Measurements from ENCODE around the gene DR1. TPM values are rescaled to one million over a fixed set of nuclear protein-coding genes. Genes with fewer than 3 reads are reported as not detected.

The DR1 gene
- total and polyA plus RNA-seq, 2 of the 13 experiments (the other 11 are each of a cell fraction or from before 2014, with no cell fraction given), result 17.8 to 42.3 TPM

GRCh38 chr1:93345633-93346420, at the start of gene DR1 (continued):
- TF ChIP-seq, protein P1, sequence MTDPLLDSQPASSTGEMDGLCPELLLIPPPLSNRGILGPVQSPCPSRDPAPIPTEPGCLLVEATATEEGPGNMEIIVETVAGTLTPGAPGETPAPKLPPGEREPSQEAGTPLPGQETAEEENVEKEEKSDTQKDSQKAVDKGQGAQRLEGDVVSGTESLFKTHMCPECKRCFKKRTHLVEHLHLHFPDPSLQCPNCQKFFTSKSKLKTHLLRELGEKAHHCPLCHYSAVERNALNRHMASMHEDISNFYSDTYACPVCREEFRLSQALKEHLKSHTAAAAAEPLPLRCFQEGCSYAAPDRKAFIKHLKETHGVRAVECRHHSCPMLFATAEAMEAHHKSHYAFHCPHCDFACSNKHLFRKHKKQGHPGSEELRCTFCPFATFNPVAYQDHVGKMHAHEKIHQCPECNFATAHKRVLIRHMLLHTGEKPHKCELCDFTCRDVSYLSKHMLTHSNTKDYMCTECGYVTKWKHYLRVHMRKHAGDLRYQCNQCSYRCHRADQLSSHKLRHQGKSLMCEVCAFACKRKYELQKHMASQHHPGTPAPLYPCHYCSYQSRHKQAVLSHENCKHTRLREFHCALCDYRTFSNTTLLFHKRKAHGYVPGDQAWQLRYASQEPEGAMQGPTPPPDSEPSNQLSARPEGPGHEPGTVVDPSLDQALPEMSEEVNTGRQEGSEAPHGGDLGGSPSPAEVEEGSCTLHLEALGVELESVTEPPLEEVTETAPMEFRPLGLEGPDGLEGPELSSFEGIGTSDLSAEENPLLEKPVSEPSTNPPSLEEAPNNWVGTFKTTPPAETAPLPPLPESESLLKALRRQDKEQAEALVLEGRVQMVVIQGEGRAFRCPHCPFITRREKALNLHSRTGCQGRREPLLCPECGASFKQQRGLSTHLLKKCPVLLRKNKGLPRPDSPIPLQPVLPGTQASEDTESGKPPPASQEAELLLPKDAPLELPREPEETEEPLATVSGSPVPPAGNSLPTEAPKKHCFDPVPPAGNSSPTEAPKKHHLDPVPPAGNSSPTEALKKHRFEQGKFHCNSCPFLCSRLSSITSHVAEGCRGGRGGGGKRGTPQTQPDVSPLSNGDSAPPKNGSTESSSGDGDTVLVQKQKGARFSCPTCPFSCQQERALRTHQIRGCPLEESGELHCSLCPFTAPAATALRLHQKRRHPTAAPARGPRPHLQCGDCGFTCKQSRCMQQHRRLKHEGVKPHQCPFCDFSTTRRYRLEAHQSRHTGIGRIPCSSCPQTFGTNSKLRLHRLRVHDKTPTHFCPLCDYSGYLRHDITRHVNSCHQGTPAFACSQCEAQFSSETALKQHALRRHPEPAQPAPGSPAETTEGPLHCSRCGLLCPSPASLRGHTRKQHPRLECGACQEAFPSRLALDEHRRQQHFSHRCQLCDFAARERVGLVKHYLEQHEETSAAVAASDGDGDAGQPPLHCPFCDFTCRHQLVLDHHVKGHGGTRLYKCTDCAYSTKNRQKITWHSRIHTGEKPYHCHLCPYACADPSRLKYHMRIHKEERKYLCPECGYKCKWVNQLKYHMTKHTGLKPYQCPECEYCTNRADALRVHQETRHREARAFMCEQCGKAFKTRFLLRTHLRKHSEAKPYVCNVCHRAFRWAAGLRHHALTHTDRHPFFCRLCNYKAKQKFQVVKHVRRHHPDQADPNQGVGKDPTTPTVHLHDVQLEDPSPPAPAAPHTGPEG (CRISPR knock-in tag; IDR thresholded peaks at IDR 0.05), result no peak
- TF ChIP-seq MTA3 (CRISPR knock-in tag; IDR thresholded peaks at IDR 0.05) (no peak), ZNF3 (CRISPR knock-in tag; IDR thresholded peaks at IDR 0.05) (no peak), ZNF7 (CRISPR knock-in tag; IDR thresholded peaks at IDR 0.05) (no peak), RERE (CRISPR knock-in tag; IDR thresholded peaks at IDR 0.05; ENCODE audit: low read depth) (peak; percentile 73; the same call in 1 of the 2 replicates), MBNL3 (CRISPR knock-in tag; conservative IDR thresholded peaks at IDR 0.05) (no peak), ZBTB3 (CRISPR knock-in tag; IDR thresholded peaks at IDR 0.05; ENCODE audit: borderline replicate concordance, low read depth) (0 out of 2 replicates have a peak, but pooled peaks have one; percentile 66), RBM39 (IDR thresholded peaks at IDR 0.05; ENCODE audit: low read depth, low read length, poor library complexity, severe bottlenecking) (peak; percentile 71), NFIB (CRISPR knock-in tag; IDR thresholded peaks at IDR 0.05; ENCODE audit: borderline replicate concordance) (no peak), ZFP36 (IDR thresholded peaks at IDR 0.05; ENCODE audit: borderline replicate concordance, low read depth, low read length, partially characterized antibody) (no peak), RFX1 (IDR thresholded peaks at IDR 0.05) (no peak), ZNF841 (CRISPR knock-in tag; IDR thresholded peaks at IDR 0.05; ENCODE audit: borderline replicate concordance) (peak; percentile 32; the same call in 1 of the 2 replicates), THYN1 (CRISPR knock-in tag; IDR thresholded peaks at IDR 0.05; ENCODE audit: borderline replicate concordance, low read depth) (no peak)
- TF ChIP-seq, protein P2, sequence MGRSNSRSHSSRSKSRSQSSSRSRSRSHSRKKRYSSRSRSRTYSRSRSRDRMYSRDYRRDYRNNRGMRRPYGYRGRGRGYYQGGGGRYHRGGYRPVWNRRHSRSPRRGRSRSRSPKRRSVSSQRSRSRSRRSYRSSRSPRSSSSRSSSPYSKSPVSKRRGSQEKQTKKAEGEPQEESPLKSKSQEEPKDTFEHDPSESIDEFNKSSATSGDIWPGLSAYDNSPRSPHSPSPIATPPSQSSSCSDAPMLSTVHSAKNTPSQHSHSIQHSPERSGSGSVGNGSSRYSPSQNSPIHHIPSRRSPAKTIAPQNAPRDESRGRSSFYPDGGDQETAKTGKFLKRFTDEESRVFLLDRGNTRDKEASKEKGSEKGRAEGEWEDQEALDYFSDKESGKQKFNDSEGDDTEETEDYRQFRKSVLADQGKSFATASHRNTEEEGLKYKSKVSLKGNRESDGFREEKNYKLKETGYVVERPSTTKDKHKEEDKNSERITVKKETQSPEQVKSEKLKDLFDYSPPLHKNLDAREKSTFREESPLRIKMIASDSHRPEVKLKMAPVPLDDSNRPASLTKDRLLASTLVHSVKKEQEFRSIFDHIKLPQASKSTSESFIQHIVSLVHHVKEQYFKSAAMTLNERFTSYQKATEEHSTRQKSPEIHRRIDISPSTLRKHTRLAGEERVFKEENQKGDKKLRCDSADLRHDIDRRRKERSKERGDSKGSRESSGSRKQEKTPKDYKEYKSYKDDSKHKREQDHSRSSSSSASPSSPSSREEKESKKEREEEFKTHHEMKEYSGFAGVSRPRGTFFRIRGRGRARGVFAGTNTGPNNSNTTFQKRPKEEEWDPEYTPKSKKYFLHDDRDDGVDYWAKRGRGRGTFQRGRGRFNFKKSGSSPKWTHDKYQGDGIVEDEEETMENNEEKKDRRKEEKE (IDR thresholded peaks at IDR 0.05), result no peak

All from HepG2 (cell line).